Stimulated activated naive CD8-positive, alpha-beta T cell treated with anti-CD3 and anti-CD28 coated beads, Interleukin-15, amount 100 ng/mL, for 72 hours (primary cell): Measurements from ENCODE around the gene MARK2.

Experiments used
- ATAC-seq: fragments of 150-1000 bp; cut with Tn5 transposase; 2 replicates; pipeline ENCODE4 v1.10.0; 2021; ENCODE audit warnings: mild to moderate bottlenecking, moderate library complexity
- DNase-seq, 2 donors: peaks; one replicate each; pipeline ENCODE4 v3.0.0; 2021 to 2022
- H3K27ac Mint-ChIP-seq, 2 donors: one replicate each; pipeline ENCODE4 v1.8.0; 2022; ENCODE audit warnings: mild to moderate bottlenecking in 2 of 2, mixed read lengths in 2 of 2, moderate library complexity in 2 of 2
- H3K27me3 Mint-ChIP-seq: one replicate; pipeline ENCODE4 v1.8.0; 2022; ENCODE audit warnings: mixed read lengths
- H3K4me1 Mint-ChIP-seq: one replicate; pipeline ENCODE4 v1.8.0; 2022; ENCODE audit warnings: mild to moderate bottlenecking, mixed read lengths
- H3K4me3 Mint-ChIP-seq, 2 donors: one replicate each; pipeline ENCODE4 v1.8.0; 2022; ENCODE audit warnings: mild to moderate bottlenecking in 2 of 2, mixed read lengths in 2 of 2, moderate library complexity in 1 of 2
- H3K9me3 Mint-ChIP-seq, 2 donors: one replicate each; pipeline ENCODE4 v1.8.0; 2022; ENCODE audit warnings: mixed read lengths in 2 of 2

Gene MARK2

DNA sequence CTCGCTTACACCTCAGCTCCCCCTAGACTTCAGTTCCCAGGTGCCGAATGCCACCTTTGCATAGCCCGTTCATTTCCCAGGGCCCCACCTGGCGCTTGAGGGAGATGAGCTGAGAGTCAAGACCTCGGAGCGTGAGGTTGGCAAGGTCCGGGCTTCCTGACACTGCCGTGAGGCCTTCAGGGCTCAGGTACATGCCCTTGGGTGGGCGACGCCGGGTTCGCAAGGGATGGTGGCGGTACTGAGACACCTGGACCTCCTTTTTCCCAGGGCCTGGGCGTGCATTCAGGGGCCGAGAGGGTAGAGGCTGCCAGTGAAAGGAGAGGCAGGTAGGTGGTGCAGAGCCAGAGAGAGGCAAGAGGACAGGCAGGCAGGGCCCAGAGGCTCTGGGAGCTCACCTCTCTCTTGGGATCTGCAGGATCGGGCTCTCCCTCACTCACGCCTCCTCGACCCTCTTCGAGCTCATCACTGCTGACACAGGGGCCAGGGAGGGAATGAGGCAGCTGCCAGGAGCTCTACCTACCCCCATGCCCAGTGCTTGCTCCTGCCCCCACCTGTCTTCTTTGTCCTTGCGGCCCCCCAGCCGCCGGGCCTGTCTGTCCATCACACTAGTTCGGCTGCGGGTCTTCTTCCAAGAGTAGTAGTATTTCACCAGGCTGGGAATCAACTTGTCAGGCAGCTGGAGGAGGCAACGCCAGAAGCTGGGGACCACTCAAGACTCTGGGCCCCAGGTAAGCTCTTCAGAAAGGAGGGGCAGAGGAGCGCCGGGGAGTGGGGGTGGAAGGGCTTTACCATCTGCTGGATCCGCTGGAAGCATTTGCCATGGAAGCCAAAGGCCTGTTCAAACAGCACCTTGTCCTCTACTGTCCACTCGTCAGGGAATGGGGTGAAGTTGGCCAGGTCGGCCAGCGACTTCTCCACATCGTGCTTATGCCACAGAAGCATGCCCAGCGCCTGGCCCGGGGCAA lies 75.2 kb downstream of the MARK2 start:
- Mint-ChIP-seq H3K4me3 (no peak overlapping the region), H3K4me1 (peaks cover 31% of the 10 kb centered on the region), H3K9me3 (no peaks in the 10 kb centered on the region), H3K27ac (peak overlapping the region in 1 of 2 donors; percentile 15), H3K27me3 (peaks cover 38% of the 10 kb centered on the region)
- ATAC-seq = no peak
- DNase-seq = no peak

DNA sequence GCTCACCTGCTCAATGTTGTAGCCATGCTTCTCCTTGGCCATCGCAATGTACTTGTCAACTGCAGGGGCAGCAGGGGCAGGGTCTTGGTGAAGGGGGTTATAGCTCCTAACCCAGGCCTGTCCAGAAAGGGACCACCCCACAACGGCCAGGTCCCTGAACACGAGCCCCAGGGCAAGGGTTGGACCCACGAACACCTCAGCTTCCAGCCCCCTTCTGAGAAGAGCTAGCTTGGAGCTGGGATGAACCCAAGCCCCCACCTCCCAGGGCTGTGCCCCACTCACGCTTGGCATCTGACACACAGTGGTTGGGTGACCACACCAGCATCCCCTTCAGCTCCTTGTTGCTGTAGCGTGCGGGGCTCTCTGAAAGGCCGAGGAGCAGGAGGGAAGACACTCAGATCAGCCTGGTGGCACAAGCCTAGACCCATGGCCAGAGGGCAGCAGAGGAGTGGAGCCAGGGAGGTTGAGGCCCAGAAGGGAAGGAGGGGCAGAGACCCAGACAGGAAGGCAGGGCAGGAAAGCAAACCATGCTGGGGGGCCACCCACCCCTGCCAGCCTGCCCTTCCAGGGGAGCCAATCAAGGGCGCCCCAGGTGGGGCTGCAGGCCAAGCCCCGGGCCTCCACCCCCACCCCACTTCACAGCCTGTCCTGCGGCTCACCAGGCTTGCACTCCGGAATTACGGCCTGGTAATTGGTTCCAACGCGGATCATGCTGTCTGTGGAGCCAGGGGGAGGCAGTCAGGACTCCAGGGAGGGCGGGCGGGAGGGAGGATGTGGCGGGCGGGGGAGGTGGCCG lies 76.2 kb downstream of the MARK2 start:
- ATAC-seq (no peak), DNase-seq (no peak)
- no peak overlapping the region for H3K27ac Mint-ChIP-seq
- H3K4me3 Mint-ChIP-seq = peak overlapping the region in 1 of 2 donors; percentile 42
- no peaks in the 10 kb centered on the region for H3K9me3 Mint-ChIP-seq
- peaks cover 40% of the 10 kb centered on the region for H3K4me1 Mint-ChIP-seq
- peaks cover 38% of the 10 kb centered on the region for H3K27me3 Mint-ChIP-seq

DNA sequence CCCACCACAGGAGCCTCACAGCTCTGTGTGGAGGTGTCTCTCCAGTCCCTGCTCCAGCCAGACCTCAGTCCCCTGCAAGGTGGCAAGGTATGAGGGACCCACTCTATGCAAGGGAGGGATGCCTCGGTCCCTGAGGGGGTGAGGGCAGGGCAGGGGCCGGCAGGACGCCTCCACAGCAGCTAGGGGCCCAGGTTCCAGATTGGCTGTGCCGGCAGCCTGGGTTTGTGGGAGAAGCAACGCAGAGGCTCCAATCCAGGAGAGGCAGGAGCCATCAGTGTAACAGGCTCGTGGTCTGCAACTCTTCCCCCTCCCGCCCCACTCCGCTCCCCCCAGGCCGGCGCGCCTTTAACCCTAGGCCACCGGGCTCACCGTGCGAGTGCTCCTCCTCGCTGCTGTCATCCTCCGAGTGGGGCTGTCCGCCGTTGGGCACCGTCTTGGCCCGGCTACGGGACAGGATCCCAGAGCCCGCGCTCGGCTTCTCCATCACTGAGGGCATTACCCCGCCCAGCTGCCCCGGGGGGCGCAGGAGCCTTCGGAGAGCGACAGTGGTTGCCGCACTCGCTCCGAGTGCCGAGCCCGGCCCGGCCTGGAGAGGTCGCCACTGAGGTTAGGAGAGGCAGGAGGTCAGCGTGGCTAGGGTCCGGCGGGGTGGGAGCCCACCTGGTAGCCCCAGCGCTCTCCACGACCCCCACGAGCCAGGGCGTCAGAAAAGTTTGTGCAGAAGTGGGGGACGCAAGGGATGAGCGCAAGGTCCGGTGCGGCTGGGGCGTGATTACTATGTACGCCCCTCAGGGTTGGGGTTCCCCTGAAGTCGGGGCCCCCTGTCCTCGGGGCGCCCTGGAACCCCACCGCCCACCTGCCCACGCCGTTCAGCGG lies 77.3 kb downstream of the MARK2 start:
- Mint-ChIP-seq H3K4me3 (peak overlapping the region; percentile 90 to 92), H3K27ac (peak overlapping the region; percentile 14 to 42), H3K27me3 (peaks cover 38% of the 10 kb centered on the region), H3K9me3 (no peaks in the 10 kb centered on the region), H3K4me1 (peaks cover 50% of the 10 kb centered on the region)
- peak; percentile 19 for ATAC-seq
- DNase-seq = peak; percentile 48 to 51

DNA sequence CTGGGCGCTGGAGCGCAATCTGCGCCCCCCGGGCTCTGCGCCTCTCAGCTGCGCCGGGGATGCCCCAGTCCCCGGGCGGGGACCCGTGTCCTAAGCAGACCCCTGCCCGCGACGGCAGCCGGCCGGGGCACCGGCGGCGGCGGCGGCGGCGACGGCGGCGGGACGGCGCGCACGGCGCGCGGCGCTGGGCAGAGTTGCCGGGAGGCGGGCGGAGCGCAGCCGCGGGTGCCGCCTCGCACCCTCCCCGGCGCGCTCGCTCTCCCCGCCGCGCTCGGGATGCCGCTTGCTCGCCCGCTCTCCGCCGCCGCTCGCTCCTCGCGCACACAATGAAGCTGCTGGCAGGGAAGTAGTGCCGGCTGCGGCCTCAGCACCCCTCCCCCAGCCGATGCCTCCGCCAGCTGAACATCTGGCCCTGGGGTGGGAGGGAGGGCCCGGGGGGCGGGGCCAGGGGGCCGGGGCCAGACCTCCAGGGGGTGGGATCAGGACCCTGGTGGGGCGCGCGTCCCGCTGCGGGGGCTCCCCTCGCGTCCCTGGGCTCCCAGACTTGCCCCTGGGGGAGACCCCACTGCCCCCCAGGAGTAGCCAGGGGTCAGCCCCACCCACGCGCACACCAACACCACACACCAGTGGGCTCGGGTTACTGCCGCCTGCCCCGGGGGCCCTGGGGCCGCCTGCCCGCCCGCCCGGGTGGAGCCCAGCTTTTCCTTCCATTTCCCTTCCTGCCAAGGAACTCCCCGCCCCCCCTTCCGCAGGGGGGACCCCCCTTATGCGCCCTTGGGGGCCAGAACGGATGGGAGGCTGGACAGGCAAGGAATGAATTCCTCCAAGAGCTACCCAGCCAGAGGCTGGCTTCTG lies 78.2 kb downstream of the MARK2 start, which contains the start of gene RCOR2:
TSS of gene RCOR2 (minus strand) at position 328 of the 855 bp plus-strand sequence. CDS start 708 bp downstream, outside the sequence.
- H3K9me3 Mint-ChIP-seq = no peaks in the 10 kb centered on the region
- peak; percentile 61 to 67 for DNase-seq
- ATAC-seq = peak; percentile 65
- H3K27me3 Mint-ChIP-seq = peaks cover 38% of the 10 kb centered on the region
- peaks cover 50% of the 10 kb centered on the region for H3K4me1 Mint-ChIP-seq
- peak within 1 kb of the TSS; percentile 14 to 42 for H3K27ac Mint-ChIP-seq
- H3K4me3 Mint-ChIP-seq = peak within 1 kb of the TSS; percentile 90 to 92

DNA sequence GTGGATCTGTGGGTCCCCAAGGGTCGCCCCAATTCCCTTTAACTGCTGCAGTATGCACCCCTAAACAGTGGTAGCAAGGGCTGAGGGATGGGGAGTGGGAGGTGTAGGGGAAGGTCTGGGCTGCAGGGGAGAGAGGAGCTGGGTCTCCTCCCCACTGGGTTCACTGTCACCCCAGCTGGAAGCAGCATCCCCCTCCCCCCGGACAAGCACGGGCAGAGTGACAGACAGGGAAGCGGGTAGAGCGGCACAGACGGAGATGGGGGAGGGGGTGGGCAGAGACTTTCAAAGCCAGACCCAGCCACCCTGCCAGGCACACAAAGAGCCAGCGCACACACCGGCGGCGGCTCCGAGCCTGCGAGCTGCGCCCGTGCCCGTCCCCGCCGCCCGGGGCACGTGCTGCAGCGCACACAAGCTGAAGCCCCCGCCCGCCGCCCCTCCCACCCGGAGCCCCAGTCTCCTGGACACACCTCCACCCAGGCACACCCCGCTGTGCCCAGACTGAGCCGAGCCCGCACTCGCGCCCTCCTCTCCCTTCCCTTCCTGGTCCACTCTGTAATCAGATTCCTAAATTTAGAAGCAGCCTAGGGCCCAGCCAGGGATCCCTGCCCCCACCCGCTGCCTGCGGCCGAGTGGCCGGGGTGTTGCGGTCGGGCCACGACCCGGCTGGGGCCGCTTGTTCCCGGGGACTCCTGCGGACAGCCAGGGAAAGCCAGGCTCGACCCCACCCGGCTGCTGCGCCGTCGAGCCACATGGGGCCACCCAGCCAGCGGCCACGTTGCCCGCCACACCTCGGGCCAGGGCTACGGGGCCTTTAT lies 79.0 kb downstream of the MARK2 start:
- Mint-ChIP-seq H3K4me3 (peak overlapping the region; percentile 71 to 74), H3K27ac (no peak overlapping the region), H3K27me3 (peaks cover 38% of the 10 kb centered on the region), H3K4me1 (peaks cover 50% of the 10 kb centered on the region), H3K9me3 (no peaks in the 10 kb centered on the region)
- ATAC-seq (peak; percentile 24), DNase-seq (peak in 1 of 2 donors; percentile 38)

DNA sequence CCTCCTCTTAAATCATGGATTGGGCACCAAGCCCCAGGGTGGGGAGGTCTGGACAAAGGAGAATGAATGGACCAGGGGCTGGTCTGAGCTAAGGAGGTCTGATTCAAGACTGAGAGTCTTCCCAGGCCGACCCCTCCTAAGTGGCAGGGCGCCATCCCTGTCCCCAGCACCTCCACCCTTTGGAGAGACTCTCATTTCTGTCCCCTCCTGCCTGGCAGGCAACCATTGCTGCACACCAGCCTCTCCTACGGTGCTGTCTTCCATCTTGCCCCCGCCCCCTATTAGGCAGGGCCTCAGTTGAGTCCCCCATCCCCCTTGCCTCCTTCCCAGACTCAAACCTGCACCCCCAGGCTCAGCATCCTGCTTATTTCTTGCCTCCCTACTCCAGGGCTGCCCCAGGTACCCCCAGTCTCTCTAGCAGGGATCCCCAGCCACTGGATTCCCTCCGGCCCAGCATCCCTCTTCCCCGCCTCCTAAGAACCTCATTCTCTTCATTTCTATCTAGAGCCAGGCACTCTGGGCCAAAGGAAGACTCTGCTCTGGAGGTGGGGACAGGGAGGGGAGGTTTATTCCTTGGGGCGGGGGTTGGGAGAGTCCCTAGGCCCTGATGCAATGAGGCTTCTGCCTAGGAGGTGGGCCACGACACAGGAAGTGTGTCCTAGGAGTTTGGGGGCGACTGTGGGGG lies 79.7 kb downstream of the MARK2 start:
- Mint-ChIP-seq H3K4me1 (peaks cover 50% of the 10 kb centered on the region), H3K27me3 (peaks cover 37% of the 10 kb centered on the region), H3K9me3 (no peaks in the 10 kb centered on the region), H3K4me3 (peak overlapping the region; percentile 61 to 71), H3K27ac (peak overlapping the region in 1 of 2 donors; percentile 91)
- DNase-seq = no peak
- ATAC-seq = no peak

DNA sequence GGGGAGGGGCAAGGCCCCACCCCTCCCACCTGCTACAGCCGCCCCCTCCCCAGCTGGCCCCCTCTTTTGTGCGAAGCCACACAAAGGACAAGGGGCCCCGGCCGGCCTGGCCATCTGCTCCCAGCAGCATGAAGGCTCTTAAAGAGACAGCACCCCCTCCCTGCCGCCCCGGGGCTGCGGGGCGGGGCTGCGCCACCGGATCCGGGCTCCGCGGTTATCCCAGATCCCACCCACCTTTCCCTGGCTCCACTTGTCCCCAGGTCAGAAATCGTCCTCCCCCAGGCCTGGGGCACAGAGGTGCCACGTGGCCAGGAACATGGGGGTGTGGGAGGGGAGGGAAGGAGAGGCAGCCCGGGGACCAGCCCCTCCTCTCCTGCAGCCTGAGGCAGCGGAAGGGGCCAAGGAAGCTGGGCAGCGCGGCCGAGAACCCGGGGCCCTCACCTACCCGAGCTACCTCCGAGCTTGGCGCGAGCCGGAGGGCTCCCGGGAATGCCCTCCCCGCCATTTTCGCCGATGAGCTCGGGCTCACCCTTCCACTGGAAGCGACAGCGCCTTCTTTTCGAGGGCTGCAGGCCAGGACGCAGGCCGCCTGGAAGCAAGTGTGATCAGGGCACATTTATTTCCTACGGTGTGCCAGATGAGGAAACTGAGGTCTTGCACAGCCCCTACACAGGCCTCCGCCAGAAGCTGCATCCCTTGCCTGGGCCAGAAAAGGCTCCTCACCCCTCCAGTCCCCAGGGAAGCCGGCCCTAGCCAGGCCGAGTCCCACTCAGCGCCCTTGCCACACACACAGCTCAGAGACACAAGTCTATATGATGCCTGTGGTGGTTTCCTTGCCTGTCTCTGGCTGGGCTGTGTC lies 80.6 kb downstream of the MARK2 start:
- Mint-ChIP-seq H3K4me3 (peak overlapping the region in 1 of 2 donors; percentile 71), H3K9me3 (no peaks in the 10 kb centered on the region), H3K27ac (no peak overlapping the region), H3K4me1 (peaks cover 50% of the 10 kb centered on the region), H3K27me3 (peaks cover 30% of the 10 kb centered on the region)
- no peak for ATAC-seq
- DNase-seq = no peak

DNA sequence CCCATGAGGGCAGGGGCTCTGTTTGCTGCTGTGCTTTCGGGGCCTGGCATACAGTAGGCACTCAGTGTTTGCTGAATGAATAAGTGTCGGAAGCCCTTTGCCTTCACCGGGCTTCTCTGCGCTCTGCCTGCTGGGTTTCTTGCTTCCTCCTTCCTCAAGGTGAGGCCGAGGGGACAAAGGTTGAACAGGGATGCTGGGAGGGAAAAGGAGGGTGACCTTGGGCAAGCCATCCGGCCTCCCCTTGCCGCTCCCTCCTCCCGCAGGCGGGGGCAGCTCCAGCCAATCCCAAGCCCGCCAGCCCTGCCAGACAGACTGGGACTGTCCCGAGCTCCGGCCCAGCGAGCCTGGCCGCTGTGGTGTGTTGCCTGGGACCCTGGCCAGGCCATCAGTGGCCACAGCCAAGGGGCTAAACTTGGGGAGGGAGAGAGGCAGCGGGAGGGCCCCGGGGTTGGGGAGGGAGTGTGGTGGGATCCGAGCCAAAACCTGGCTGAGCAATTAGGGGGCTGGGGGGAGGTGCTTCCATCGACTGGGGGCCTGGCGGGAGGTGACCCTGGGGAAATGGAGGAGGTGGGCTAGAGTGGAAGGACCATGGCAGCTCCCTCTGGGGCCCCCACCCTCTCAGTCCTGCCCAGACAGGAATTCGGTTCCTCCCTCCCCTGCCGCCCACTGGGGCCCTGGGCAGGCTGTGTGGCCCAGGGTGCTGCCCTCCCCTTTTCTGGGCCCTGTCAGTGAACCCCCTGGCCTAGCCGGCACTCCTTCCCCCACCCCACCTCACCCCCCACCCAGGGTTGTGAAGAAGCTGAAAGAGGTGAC lies 81.4 kb downstream of the MARK2 start:
- H3K9me3 Mint-ChIP-seq = no peaks in the 10 kb centered on the region
- peaks cover 44% of the 10 kb centered on the region for H3K4me1 Mint-ChIP-seq
- H3K27ac Mint-ChIP-seq = no peak overlapping the region
- H3K4me3 Mint-ChIP-seq = no peak overlapping the region
- DNase-seq (no peak), ATAC-seq (no peak)
- H3K27me3 Mint-ChIP-seq = peaks cover 22% of the 10 kb centered on the region

DNA sequence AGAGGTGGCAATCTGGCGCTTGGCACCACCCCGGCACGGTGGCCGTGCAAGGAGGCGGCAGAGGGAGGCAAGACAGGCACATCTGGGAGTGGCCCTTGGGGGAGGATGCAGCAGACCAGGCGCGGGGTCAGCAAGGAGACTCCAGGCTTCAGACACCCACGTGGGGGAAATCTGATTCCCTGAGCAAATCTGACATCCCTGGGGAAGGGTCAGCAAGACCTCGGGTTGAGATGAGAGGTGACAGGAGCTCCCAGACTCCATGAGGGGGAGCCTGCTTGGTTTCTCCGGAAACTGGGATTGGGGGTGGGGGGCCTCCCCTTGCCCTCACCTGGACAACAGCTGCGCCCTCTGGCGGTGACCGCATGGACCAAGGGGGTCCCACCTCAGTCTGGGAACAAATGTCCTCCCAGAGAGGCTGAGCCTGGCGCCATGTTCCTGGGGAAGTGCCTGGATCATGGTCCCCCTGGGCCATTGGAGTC lies 82.1 kb downstream of the MARK2 start:
- H3K4me3 Mint-ChIP-seq = no peak overlapping the region
- no peak overlapping the region for H3K27ac Mint-ChIP-seq
- ATAC-seq = no peak
- no peaks in the 10 kb centered on the region for H3K9me3 Mint-ChIP-seq
- peak in 1 of 2 donors; percentile 25 for DNase-seq
- peaks cover 16% of the 10 kb centered on the region for H3K27me3 Mint-ChIP-seq
- peaks cover 40% of the 10 kb centered on the region for H3K4me1 Mint-ChIP-seq

DNA sequence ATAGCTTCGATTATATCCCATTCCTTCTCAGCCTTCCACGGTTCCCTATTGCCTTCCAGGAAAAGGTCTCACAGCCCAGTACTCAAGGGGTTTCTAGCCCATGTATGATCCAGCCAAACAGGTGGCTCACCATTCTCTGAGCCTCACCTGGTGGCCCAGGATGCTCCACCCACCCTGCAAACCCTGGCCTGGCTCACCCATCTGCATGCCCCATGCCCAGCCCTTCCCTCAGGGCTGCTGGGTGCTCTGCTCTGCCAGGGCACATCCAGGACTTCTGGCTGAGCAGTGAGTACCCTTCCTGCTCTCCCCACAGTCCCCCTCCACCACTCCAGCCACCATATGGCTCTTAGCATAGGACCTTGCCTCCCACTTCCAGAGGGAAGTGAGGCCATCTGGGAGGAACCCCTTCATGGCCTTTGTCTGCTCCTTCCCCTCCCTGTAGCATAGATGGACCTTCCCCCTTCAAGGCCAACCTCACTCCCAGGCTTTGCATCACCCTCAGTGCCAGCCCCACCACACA lies 83.8 kb downstream of the MARK2 start:
- Mint-ChIP-seq H3K4me1 (peaks cover 30% of the 10 kb centered on the region), H3K27ac (no peak overlapping the region), H3K27me3 (peaks cover 9% of the 10 kb centered on the region), H3K4me3 (no peak overlapping the region), H3K9me3 (no peaks in the 10 kb centered on the region)
- ATAC-seq = no peak
- DNase-seq = no peak

DNA sequence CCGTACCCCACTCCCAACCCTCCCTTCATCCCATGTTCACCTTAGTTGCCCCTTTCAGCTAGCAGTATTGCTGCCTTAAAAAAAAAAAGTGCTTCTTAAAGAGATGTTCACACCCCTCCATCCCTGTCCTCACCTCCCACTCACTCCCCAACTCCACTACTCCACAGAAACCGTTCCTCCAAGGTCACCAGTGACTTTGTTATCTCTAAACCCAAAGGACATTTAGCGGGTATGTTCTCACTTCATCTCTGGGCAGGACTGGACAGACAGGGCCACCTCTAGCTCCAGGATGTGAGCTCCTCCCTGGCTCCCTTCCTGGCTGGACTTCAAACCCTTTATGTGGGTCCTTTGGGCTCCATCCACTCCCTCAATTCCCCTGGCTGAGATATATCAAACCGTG lies 84.4 kb downstream of the MARK2 start:
- Mint-ChIP-seq H3K27me3 (peaks cover 8% of the 10 kb centered on the region), H3K4me1 (peaks cover 27% of the 10 kb centered on the region), H3K4me3 (no peak overlapping the region), H3K27ac (peak overlapping the region in 1 of 2 donors; percentile 6), H3K9me3 (no peaks in the 10 kb centered on the region)
- ATAC-seq (no peak), DNase-seq (no peak)
